Left cardiac atrium (tissue), 4 donors: Measurements from ENCODE around the gene KRT75. TPM values are rescaled to one million over a fixed set of nuclear protein-coding genes. Genes with fewer than 3 reads are reported as not detected.

Source experiments
- ATAC-seq, 2 donors: fragments of 200-7000 bp; cut with Tn5 transposase; one replicate each; pipeline ENCODE4 v1.9.1; 2020; ENCODE audit warnings: mild to moderate bottlenecking in 2 of 2, moderate library complexity in 2 of 2
- DNase-seq: peaks from one replicate; pipeline ENCODE4 v3.0.0-alpha.2; 2020
- intact Hi-C, 2 donors: fragments of 100-400 bp; cut with DNase I; formaldehyde crosslinking; loops; one replicate each; pipeline versions ENCODE4 v1.14.1 to v1.15.1; 2022 to 2023
- total RNA-seq, 2 donors: library from RNA; stranded (reverse); fragmentation: NEBNext Ultra II Directional; extraction: Animal tissue kit (Norgen Biotek cat#: 25700); gene quantifications; one replicate each; pipeline ENCODE4 v1.2.1, GENCODE V29; 2021
- donor health status: DM: no; HTN: yes; CAD: no.
- donor health status: DM: no; HTN: yes; CAD: no; lungs with severe emphysema.
- donor health status: DM: yes; HTN: yes; CAD: no.
- donor health status: Dilated cardiomyopathy.

The KRT75 gene
- total RNA-seq, 2 donors from 2014 or later, result not detected

GRCh38 chr12:52441320-52441911 is 7.2 kb upstream of the KRT75 start:
- no peak for DNase-seq
- intact Hi-C loops, result no loop called here
- ATAC-seq, result peak in 1 of 2 donors; percentile 20

- DNase-seq, result no peak
- intact Hi-C loops, result no loop called here
- peak in 1 of 2 donors; percentile 6 for ATAC-seq
These were observed 6.7 kb upstream of the KRT75 start for GRCh38 chr12:52440821-52441319.

- DNase-seq, result no peak
- ATAC-seq, result no peak
- intact Hi-C loops, result no loop called here
These were observed 5.7 kb upstream of the KRT75 start for GRCh38 chr12:52439845-52440244.

- ATAC-seq, result no peak
- no peak for DNase-seq
- intact Hi-C loops, result no loop called here
These were observed 5.2 kb upstream of the KRT75 start for GRCh38 chr12:52439420-52439819.

GRCh38 chr12:52438305-52439301 is 4.4 kb upstream of the KRT75 start:
- DNase-seq (no peak), ATAC-seq (no peak)
- intact Hi-C loops, result no loop called here

- DNase-seq, result no peak
- intact Hi-C loops, result no loop called here
- ATAC-seq, result no peak
These were observed 3.3 kb upstream of the KRT75 start for GRCh38 chr12:52437508-52437907.

- ATAC-seq, result no peak
- intact Hi-C loops, result no loop called here
- no peak for DNase-seq
These were observed 2.8 kb upstream of the KRT75 start for GRCh38 chr12:52436828-52437474.

GRCh38 chr12:52436000-52436827 is 2.0 kb upstream of the KRT75 start:
- peak in 1 of 2 donors; percentile 75 for ATAC-seq
- intact Hi-C loops, result no loop called here
- peak; percentile 68 for DNase-seq

GRCh38 chr12:52435659-52435999 is 1.5 kb upstream of the KRT75 start:
- intact Hi-C loops, result no loop called here
- DNase-seq (no peak), ATAC-seq (no peak)

GRCh38 chr12:52434760-52435530 is 774 bp upstream of the KRT75 start:
- no peak for DNase-seq
- no peak for ATAC-seq
- intact Hi-C loops, result no loop called here

GRCh38 chr12:52433501-52434080 is 580 bp downstream of the KRT75 start:
- intact Hi-C loops, result no loop called here
- no peak for DNase-seq
- ATAC-seq, result no peak

- intact Hi-C loops, result no loop called here
- DNase-seq (no peak), ATAC-seq (no peak)
These were observed 1.5 kb downstream of the KRT75 start for GRCh38 chr12:52432559-52433207.

GRCh38 chr12:52428121-52428520 is 6.0 kb downstream of the KRT75 start:
- DNase-seq (no peak), ATAC-seq (no peak)
- intact Hi-C loops, result no loop called here

- ATAC-seq (no peak), DNase-seq (no peak)
- intact Hi-C loops, result no loop called here
These were observed 7.1 kb downstream of the KRT75 start for GRCh38 chr12:52427083-52427482.

- ATAC-seq, result no peak
- intact Hi-C loops, result no loop called here
- no peak for DNase-seq
These were observed 8.1 kb downstream of the KRT75 start for GRCh38 chr12:52426034-52426433.

GRCh38 chr12:52425466-52425865 is 8.7 kb downstream of the KRT75 start:
- DNase-seq (no peak), ATAC-seq (no peak)
- intact Hi-C loops, result no loop called here

- ATAC-seq (peak; percentile 82), DNase-seq (no peak)
- intact Hi-C loops, result no loop called here
These were observed 10.3 kb downstream of the KRT75 start for GRCh38 chr12:52423661-52424500.
